K562 (cell line): ENCODE measurements around the gene ARHGAP42. TPM values are rescaled to one million over a fixed set of nuclear protein-coding genes. Genes with fewer than 3 reads are reported as not detected.

Experiments used
- FOXA3 ChIP-seq, 2 experiments: fragments of 450-650 bp in 1 of 2; sonication (generic) in 1 of 2; formaldehyde crosslinking; IDR thresholded peaks in 1 of 2; conservative IDR thresholded peaks in 1 of 2; 2 replicates each; pipeline versions ENCODE4 v1.4.0 to v1.8.0; 2020 to 2022; ENCODE audit warnings: mild to moderate bottlenecking in 2 of 2, missing genetic modification reagents in 1 of 2
- IFI16 ChIP-seq: fragments of 250-450 bp; sonication (Bioruptor Pico); IDR thresholded peaks from 2 replicates; pipeline ENCODE4 v2.1.2; 2022; ENCODE audit warnings: mild to moderate bottlenecking, inconsistent platforms
- KLF1 ChIP-seq: fragments of 450-650 bp; IDR thresholded peaks from 2 replicates; pipeline ENCODE4 v1.6.1; 2016; ENCODE audit warnings: missing genetic modification characterization, missing compliant biosample characterization
- MBD1 ChIP-seq: fragments of 250-450 bp; sonication (Bioruptor Pico); IDR thresholded peaks from 2 replicates; pipeline ENCODE4 v1.8.0; 2022; ENCODE audit warnings: inconsistent platforms
- MXD1 ChIP-seq: fragments of 250-450 bp; sonication (Bioruptor Pico); IDR thresholded peaks from 2 replicates; pipeline ENCODE4 v1.8.0; 2021; ENCODE audit warnings: borderline replicate concordance, mild to moderate bottlenecking, moderate library complexity; ENCODE audit not compliant: poor library complexity, severe bottlenecking
- POLR2AphosphoS2 ChIP-seq: IDR thresholded peaks from 2 replicates; pipeline ENCODE4 v1.6.1; 2012; ENCODE audit warnings: low read length, improper control_type of control experiment
- PREB ChIP-seq: sonication (generic); formaldehyde crosslinking; IDR thresholded peaks from 2 replicates; pipeline ENCODE4 v1.8.1; 2023; ENCODE audit warnings: mild to moderate bottlenecking, missing genetic modification reagents
- SREBF1 ChIP-seq: fragments of 150-350 bp; IDR thresholded peaks from 2 replicates; pipeline ENCODE4 v1.6.1; 2014; ENCODE audit warnings: antibody characterized with exemption, low read depth, low read length, borderline replicate concordance
- TEAD4 ChIP-seq, 2 experiments: sonication (generic) in 1 of 2; formaldehyde crosslinking in 1 of 2; IDR thresholded peaks; 2 replicates each; pipeline versions ENCODE4 v1.6.1 to v1.8.0; 2012 to 2022; ENCODE audit warnings: borderline replicate concordance in 1 of 2, inconsistent platforms in 1 of 2, low read length in 1 of 2, mild to moderate bottlenecking in 1 of 2, missing genetic modification reagents in 1 of 2
- ZHX1 ChIP-seq: fragments of 150-350 bp; conservative IDR thresholded peaks from 2 replicates; pipeline ENCODE4 v1.6.1; 2014; ENCODE audit warnings: low read length
- ZNF592 ChIP-seq: fragments of 450-650 bp; IDR thresholded peaks from 2 replicates; pipeline ENCODE4 v1.6.1; 2017; ENCODE audit warnings: antibody characterized with exemption, mild to moderate bottlenecking
- polyA plus RNA-seq, 8 experiments: library from polyadenylated mRNA; depleted of rRNA in 4 of 8; stranded (reverse) in 5 of 8; unstranded in 3 of 8; fragments of >200 nt; fragmentation: Nextera tagmentation in 2 of 8; fragmentation: Illumina TruSeq in 1 of 8; extraction: Ambion mirVana in 2 of 8; extraction: Trizol in 1 of 8; gene quantifications; 2 replicates each; pipeline versions ENCODE4 v1.2.1 to v1.2.3, GENCODE V29; 2011 to 2014; ENCODE audit warnings: inconsistent platforms in 1 of 8, missing spikeins in 1 of 8
- total RNA-seq, 7 experiments: library from RNA; depleted of rRNA in 6 of 7; stranded (reverse); fragments of >200 nt in 6 of 7; fragmentation: Illumina TruSeq in 2 of 7; extraction: Trizol in 2 of 7; gene quantifications; 2 replicates each; pipeline versions ENCODE4 v1.2.1 to v1.2.3, GENCODE V29; 2011 to 2021; ENCODE audit warnings: low replicate concordance in 1 of 7

ARHGAP42 gene
- total and polyA plus RNA-seq, 9 of the 15 experiments (the other 6 are each of a cell fraction or from before 2014, with no cell fraction given): 0.95 to 6.1 (median 2.4) TPM

- TF ChIP-seq ZHX1 (no peak), FOXA3 (CRISPR knock-in tag; conservative IDR thresholded peaks at IDR 0.05 in 1 of 2, IDR thresholded peaks at IDR 0.05 in 1 of 2) (no peak), MBD1 (CRISPR knock-in tag) (0 out of 2 replicates have a peak, but pooled peaks have one; percentile 33), IFI16 (CRISPR knock-in tag) (no peak), SREBF1 (no peak), KLF1 (tag) (peak; percentile 74), PREB (no peak), POLR2AphosphoS2 (no peak), MXD1 (no peak), TEAD4 (IDR thresholded peaks at IDR 0.05; ENCODE audit: low read length) (no peak), TEAD4 (CRISPR knock-in tag; IDR thresholded peaks at IDR 0.05; ENCODE audit: borderline replicate concordance) (no peak), ZNF592 (peak; percentile 100)
- TF ChIP-seq, all 486 proteins: peak for 89
Measured at GRCh38 chr11:101014600-101015285, 327.7 kb downstream of the ARHGAP42 start (continued).
